ENCODE data around the gene C14orf132. TPM values are rescaled to one million over a fixed set of nuclear protein-coding genes. Genes with fewer than 3 reads are reported as not detected.

C14orf132 gene
- total and polyA plus RNA-seq, 4 donors, result 9.8 to 49.3 (median 24.7) TPM

DNA sequence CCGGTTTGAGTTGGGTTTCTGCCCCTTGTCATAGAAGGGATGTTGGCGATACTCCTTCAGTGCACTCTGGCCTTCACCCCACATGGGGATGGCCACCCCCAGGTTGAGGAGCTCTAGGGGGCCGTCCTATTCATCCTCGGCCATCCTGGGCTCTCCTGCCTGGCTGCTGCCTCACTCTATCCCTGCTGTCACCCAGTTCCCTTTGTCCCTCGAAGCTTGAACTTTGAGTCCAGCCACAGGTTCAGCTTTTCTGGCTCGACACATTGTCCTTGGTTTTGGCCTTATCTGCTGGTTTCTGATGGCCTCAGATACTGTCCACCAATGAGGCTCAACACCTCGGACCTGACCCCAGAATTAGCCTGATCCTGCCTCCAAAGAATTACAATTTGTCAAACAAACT, 58.6 kb downstream of the C14orf132 start:
- Histone ChIP-seq H3K9ac (ENCODE audit: insufficient read depth in 1 of 2, low read length in 2 of 2) (no peak overlapping the region), H3K27me3 (ENCODE audit: control insufficient read depth in 3 of 3, insufficient read depth in 3 of 3, low read length in 2 of 3) (no peaks in the 10 kb centered on the region), H3K4me1 (ENCODE audit: control insufficient read depth in 5 of 5, insufficient read depth in 5 of 5, low read length in 5 of 5) (peaks cover 0 to 25% (median 0%) of the 10 kb centered on the region in 5 donors), H3K9me3 (ENCODE audit: control insufficient read depth in 4 of 4, insufficient read depth in 3 of 4, low read length in 3 of 4) (no peaks in the 10 kb centered on the region), H3K4me3 (no peak overlapping the region), H3K27ac (ENCODE audit: low read depth in 1 of 2, low read length in 1 of 2) (no peak overlapping the region), H3K36me3 (ENCODE audit: control insufficient read depth in 4 of 4, insufficient read depth in 4 of 4, low read length in 4 of 4) (no peaks in the 10 kb centered on the region)
- no peak for DNase-seq
- 68 to 70% methylated on average over 7 of the region's 7 CpGs for WGBS, 2 donors
- TF ChIP-seq, protein P1, sequence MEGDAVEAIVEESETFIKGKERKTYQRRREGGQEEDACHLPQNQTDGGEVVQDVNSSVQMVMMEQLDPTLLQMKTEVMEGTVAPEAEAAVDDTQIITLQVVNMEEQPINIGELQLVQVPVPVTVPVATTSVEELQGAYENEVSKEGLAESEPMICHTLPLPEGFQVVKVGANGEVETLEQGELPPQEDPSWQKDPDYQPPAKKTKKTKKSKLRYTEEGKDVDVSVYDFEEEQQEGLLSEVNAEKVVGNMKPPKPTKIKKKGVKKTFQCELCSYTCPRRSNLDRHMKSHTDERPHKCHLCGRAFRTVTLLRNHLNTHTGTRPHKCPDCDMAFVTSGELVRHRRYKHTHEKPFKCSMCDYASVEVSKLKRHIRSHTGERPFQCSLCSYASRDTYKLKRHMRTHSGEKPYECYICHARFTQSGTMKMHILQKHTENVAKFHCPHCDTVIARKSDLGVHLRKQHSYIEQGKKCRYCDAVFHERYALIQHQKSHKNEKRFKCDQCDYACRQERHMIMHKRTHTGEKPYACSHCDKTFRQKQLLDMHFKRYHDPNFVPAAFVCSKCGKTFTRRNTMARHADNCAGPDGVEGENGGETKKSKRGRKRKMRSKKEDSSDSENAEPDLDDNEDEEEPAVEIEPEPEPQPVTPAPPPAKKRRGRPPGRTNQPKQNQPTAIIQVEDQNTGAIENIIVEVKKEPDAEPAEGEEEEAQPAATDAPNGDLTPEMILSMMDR (IDR thresholded peaks at IDR 0.05; ENCODE audit: control extremely low read depth, extremely low read depth), result no peak
- ATAC-seq (ENCODE audit: insufficient read depth, low FRiP score), result no peak

DNA sequence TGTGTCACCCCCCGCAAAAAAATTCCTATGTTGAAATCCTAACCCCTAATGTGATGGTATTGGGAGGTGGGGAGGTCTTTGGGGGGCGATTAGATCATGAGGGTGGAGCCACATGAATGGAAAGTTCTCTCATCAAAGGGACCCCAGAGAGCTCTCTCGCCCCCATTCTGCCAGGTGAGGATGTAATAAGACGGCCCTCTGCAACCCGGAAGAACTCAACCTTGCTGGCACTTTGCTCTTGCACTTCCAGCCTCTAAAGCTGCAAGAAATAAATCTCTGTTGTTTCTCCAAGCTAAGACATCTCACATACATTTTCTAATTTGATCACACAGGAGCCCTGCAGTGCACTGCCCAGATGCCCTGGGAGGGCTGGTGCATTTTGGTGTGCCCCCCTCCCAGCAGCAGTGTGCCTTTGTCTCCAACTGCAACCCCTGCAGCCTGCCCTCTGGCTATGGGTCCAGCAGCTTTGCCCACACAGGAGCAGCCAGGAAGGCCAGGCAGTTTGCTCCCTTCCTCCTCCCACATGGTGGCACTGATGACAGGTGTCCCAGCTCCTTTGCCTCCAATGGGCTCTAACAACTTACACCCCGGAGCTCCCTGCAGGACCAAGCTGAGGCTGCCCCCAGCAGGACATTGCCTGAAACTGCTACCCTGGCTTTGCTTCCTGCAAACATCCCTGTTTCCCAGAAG, 59.3 kb downstream of the C14orf132 start:
- DNase-seq, result peak; percentile 52 to 59 (median 58)
- Histone ChIP-seq H3K27ac (ENCODE audit: low read depth in 1 of 2, low read length in 1 of 2) (no peak overlapping the region), H3K4me1 (ENCODE audit: control insufficient read depth in 5 of 5, insufficient read depth in 5 of 5, low read length in 5 of 5) (peaks cover 0 to 25% (median 0%) of the 10 kb centered on the region in 5 donors), H3K4me3 (no peak overlapping the region), H3K9ac (ENCODE audit: insufficient read depth in 1 of 2, low read length in 2 of 2) (no peak overlapping the region), H3K36me3 (ENCODE audit: control insufficient read depth in 4 of 4, insufficient read depth in 4 of 4, low read length in 4 of 4) (no peaks in the 10 kb centered on the region), H3K27me3 (ENCODE audit: control insufficient read depth in 3 of 3, insufficient read depth in 3 of 3, low read length in 2 of 3) (no peaks in the 10 kb centered on the region), H3K9me3 (ENCODE audit: control insufficient read depth in 4 of 4, insufficient read depth in 3 of 4, low read length in 3 of 4) (no peaks in the 10 kb centered on the region)
- TF ChIP-seq, protein P1 (IDR thresholded peaks at IDR 0.05; ENCODE audit: control extremely low read depth, extremely low read depth), result no peak
- WGBS, 2 donors, result 42 to 44% methylated on average over 6 of the region's 6 CpGs
- ATAC-seq (ENCODE audit: insufficient read depth, low FRiP score), result no peak

DNA sequence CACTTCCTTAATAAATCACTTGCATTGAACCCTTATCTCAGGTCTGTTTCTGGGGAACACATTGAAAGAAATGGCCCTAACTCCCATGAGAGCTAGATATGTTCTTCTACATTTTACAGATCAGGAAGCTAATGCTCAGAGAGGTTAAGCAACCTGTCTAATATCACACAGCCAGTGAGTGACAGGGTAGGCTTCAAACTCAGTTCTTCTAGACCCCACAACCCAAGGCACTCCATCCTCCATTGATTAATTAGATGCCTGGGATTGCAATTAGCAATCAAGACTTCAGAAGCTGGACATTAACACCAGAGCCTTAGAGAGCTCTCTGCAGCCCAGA, 59.8 kb downstream of the C14orf132 start:
- H3K9ac ChIP-seq (ENCODE audit: insufficient read depth in 1 of 2, low read length in 2 of 2), result no peak overlapping the region
- no peak overlapping the region for H3K27ac ChIP-seq (ENCODE audit: low read depth in 1 of 2, low read length in 1 of 2)
- DNase-seq (no peak), ATAC-seq (ENCODE audit: insufficient read depth, low FRiP score) (no peak)
- TF ChIP-seq, protein P1 (IDR thresholded peaks at IDR 0.05; ENCODE audit: control extremely low read depth, extremely low read depth), result no peak
- no peak overlapping the region for H3K4me3 ChIP-seq
- no peaks in the 10 kb centered on the region for H3K27me3 ChIP-seq (ENCODE audit: control insufficient read depth in 3 of 3, insufficient read depth in 3 of 3, low read length in 2 of 3)
- peaks cover 0 to 25% (median 0%) of the 10 kb centered on the region in 5 donors for H3K4me1 ChIP-seq (ENCODE audit: control insufficient read depth in 5 of 5, insufficient read depth in 5 of 5, low read length in 5 of 5)
- no peaks in the 10 kb centered on the region for H3K9me3 ChIP-seq (ENCODE audit: control insufficient read depth in 4 of 4, insufficient read depth in 3 of 4, low read length in 3 of 4)
- no peaks in the 10 kb centered on the region for H3K36me3 ChIP-seq (ENCODE audit: control insufficient read depth in 4 of 4, insufficient read depth in 4 of 4, low read length in 4 of 4)

All from lung (tissue), 12 donors.